Measurements from ENCODE around the gene KDM5B.
A peak's percentile ranks its signal among the peaks of the same experiment; 100 is the strongest.

The KDM5B gene

GRCh38 chr1:202815120-202815519 is 6.9 kb upstream of the KDM5B start:
- TF ChIP-seq CTCF (IDR thresholded peaks at IDR 0.05; ENCODE audit: borderline replicate concordance, control extremely low read depth, extremely low read depth, insufficient read depth, missing control alignments), result no peak
- DNase-seq (ENCODE audit: low spot score), result no peak
- in situ Hi-C loops (cut with MboI; ENCODE audit: low sequenced_read_pairs, unreplicated experiment), result no loop called here

GRCh38 chr1:202812176-202813026 is 4.2 kb upstream of the KDM5B start:
- TF ChIP-seq CTCF (IDR thresholded peaks at IDR 0.05; ENCODE audit: borderline replicate concordance, control extremely low read depth, extremely low read depth, insufficient read depth, missing control alignments), result no peak
- DNase-seq (ENCODE audit: low spot score), result no peak
- in situ Hi-C loops (cut with MboI; ENCODE audit: low sequenced_read_pairs, unreplicated experiment), result no loop called here

GRCh38 chr1:202811296-202812175 is 3.3 kb upstream of the KDM5B start:
- in situ Hi-C loops (cut with MboI; ENCODE audit: low sequenced_read_pairs, unreplicated experiment), result no loop called here
- no peak for TF ChIP-seq CTCF (IDR thresholded peaks at IDR 0.05; ENCODE audit: borderline replicate concordance, control extremely low read depth, extremely low read depth, insufficient read depth, missing control alignments)
- DNase-seq (ENCODE audit: low spot score), result peak; percentile 74

- in situ Hi-C loops (cut with MboI; ENCODE audit: low sequenced_read_pairs, unreplicated experiment), result no loop called here
- peak; percentile 97 for DNase-seq (ENCODE audit: low spot score)
- no peak for TF ChIP-seq CTCF (IDR thresholded peaks at IDR 0.05; ENCODE audit: borderline replicate concordance, control extremely low read depth, extremely low read depth, insufficient read depth, missing control alignments)
These were observed 2.5 kb upstream of the KDM5B start, which contains the start of gene PCAT6 for GRCh38 chr1:202810615-202811295. PCAT6 (plus strand) TSS chr1:202810954.

- no peak for TF ChIP-seq CTCF (IDR thresholded peaks at IDR 0.05; ENCODE audit: borderline replicate concordance, control extremely low read depth, extremely low read depth, insufficient read depth, missing control alignments)
- DNase-seq (ENCODE audit: low spot score), result no peak
- in situ Hi-C loops (cut with MboI; ENCODE audit: low sequenced_read_pairs, unreplicated experiment), result no loop called here
These were observed 2.0 kb upstream of the KDM5B start for GRCh38 chr1:202810193-202810614.

GRCh38 chr1:202809597-202810159 is 1.5 kb upstream of the KDM5B start:
- TF ChIP-seq CTCF (IDR thresholded peaks at IDR 0.05; ENCODE audit: borderline replicate concordance, control extremely low read depth, extremely low read depth, insufficient read depth, missing control alignments), result no peak
- in situ Hi-C loops (cut with MboI; ENCODE audit: low sequenced_read_pairs, unreplicated experiment), result no loop called here
- no peak for DNase-seq (ENCODE audit: low spot score)

Measured in GM13976 (cell line).